Measurements from ENCODE around the gene OR10V1. TPM values are rescaled to one million over a fixed set of nuclear protein-coding genes. Genes with fewer than 3 reads are reported as not detected.
"Not testable (repeated sequence)": the region's sequence is repeated elsewhere in the genome, so short reads cannot be mapped to it uniquely, and the experiment has no call there.

The OR10V1 gene
- total RNA-seq, 1 experiment from 2014 or later: not detected

GRCh38 chr11:59700157-59700556 lies 13.5 kb downstream of the OR10V1 start:
- intact Hi-C loops (cut with micrococcal nuclease; ENCODE audit: unreplicated experiment); H3K27me3 Mint-ChIP-seq (ENCODE audit: insufficient read depth, unreplicated experiment); POLR2A ChIA-PET; H3K36me3 Mint-ChIP-seq (ENCODE audit: insufficient read depth, unreplicated experiment); H3K27me3 ChIP-seq (replicated peaks; ENCODE audit: control insufficient read depth, insufficient read depth, low read length); H3K27ac Mint-ChIP-seq (ENCODE audit: unreplicated experiment); H3K36me3 ChIP-seq (ENCODE audit: control insufficient read depth, insufficient read depth, low read length); BruUV-seq (replicated peaks); DNase-seq; H3K4me3 Mint-ChIP-seq (ENCODE audit: unreplicated experiment); CTCF ChIA-PET; H3K4me3 ChIP-seq (ENCODE audit: low read depth, low read length): not testable (repeated sequence)
- peaks cover 44% of the 10 kb centered on the region for H3K9me3 Mint-ChIP-seq (ENCODE audit: unreplicated experiment)
- peaks cover 17% of the 10 kb centered on the region for H3K4me1 Mint-ChIP-seq (ENCODE audit: low read depth, unreplicated experiment)
- H3K9me3 ChIP-seq: peaks cover 35% of the 10 kb centered on the region
- peaks cover 19% of the 10 kb centered on the region for H3K4me1 ChIP-seq

- H3K27me3 Mint-ChIP-seq (ENCODE audit: insufficient read depth, unreplicated experiment): no peaks in the 10 kb centered on the region
- H3K9me3 Mint-ChIP-seq (ENCODE audit: unreplicated experiment): peaks cover 40% of the 10 kb centered on the region
- Histone ChIP-seq H3K4me3 (ENCODE audit: low read depth, low read length) (no peak overlapping the region), H3K27me3 (replicated peaks; ENCODE audit: control insufficient read depth, insufficient read depth, low read length) (no peaks in the 10 kb centered on the region), H3K36me3 (ENCODE audit: control insufficient read depth, insufficient read depth, low read length) (no peaks in the 10 kb centered on the region), H3K4me1 (peaks cover 4% of the 10 kb centered on the region; the same call in 1 of the 2 replicates), H3K9me3 (peaks cover 24% of the 10 kb centered on the region)
- TF ChIP-seq, protein P1, sequence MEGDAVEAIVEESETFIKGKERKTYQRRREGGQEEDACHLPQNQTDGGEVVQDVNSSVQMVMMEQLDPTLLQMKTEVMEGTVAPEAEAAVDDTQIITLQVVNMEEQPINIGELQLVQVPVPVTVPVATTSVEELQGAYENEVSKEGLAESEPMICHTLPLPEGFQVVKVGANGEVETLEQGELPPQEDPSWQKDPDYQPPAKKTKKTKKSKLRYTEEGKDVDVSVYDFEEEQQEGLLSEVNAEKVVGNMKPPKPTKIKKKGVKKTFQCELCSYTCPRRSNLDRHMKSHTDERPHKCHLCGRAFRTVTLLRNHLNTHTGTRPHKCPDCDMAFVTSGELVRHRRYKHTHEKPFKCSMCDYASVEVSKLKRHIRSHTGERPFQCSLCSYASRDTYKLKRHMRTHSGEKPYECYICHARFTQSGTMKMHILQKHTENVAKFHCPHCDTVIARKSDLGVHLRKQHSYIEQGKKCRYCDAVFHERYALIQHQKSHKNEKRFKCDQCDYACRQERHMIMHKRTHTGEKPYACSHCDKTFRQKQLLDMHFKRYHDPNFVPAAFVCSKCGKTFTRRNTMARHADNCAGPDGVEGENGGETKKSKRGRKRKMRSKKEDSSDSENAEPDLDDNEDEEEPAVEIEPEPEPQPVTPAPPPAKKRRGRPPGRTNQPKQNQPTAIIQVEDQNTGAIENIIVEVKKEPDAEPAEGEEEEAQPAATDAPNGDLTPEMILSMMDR (IDR thresholded peaks at IDR 0.05; ENCODE audit: insufficient read depth in 1 of 2, low read depth in 1 of 2, low read length in 1 of 2, severe bottlenecking in 1 of 2, unreplicated experiment in 1 of 2): no peak
- DNase-seq: no peak
- H3K27ac Mint-ChIP-seq (ENCODE audit: unreplicated experiment): no peak overlapping the region
- CTCF ChIA-PET: no interaction called here
- BruUV-seq (replicated peaks): no TSS peak
- H3K36me3 Mint-ChIP-seq (ENCODE audit: insufficient read depth, unreplicated experiment): peaks cover 6% of the 10 kb centered on the region
- POLR2A ChIA-PET: no interaction called here
- H3K4me1 Mint-ChIP-seq (ENCODE audit: low read depth, unreplicated experiment): peaks cover 7% of the 10 kb centered on the region
- intact Hi-C loops (cut with micrococcal nuclease; ENCODE audit: unreplicated experiment): no loop called here
- no peak overlapping the region for H3K4me3 Mint-ChIP-seq (ENCODE audit: unreplicated experiment)
These were observed 15.1 kb downstream of the OR10V1 start for GRCh38 chr11:59698506-59698905.

DNA sequence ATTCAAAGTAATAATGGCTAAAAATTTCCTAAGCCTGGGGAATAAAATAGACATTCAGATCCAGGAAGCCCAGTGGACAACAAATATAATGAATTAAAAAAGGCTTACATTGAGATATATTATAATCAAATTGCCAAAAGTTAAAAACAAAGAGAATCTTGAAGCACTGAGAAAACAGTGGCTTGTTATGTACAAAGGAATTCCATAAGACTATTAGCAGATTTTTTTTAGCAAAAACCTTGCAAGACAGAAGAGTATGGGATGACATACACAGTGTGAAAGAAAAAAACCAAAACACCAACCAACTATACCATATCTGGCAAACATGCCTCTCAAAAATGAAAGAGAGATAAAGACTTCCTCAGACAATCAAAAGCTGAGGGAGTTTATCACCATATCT lies 20.7 kb downstream of the OR10V1 start:
- no peaks in the 10 kb centered on the region for H3K27me3 ChIP-seq (replicated peaks; ENCODE audit: control insufficient read depth, insufficient read depth, low read length)
- peaks cover 4% of the 10 kb centered on the region; the same call in 1 of the 2 replicates for H3K4me1 ChIP-seq
- H3K4me1 Mint-ChIP-seq (ENCODE audit: low read depth, unreplicated experiment): no peaks in the 10 kb centered on the region
- H3K27me3 Mint-ChIP-seq (ENCODE audit: insufficient read depth, unreplicated experiment): no peaks in the 10 kb centered on the region
- no peak overlapping the region for H3K4me3 ChIP-seq (ENCODE audit: low read depth, low read length)
- H3K9me3 Mint-ChIP-seq (ENCODE audit: unreplicated experiment): peaks cover 60% of the 10 kb centered on the region
- DNase-seq: no peak
- no TSS peak for BruUV-seq (replicated peaks)
- H3K36me3 Mint-ChIP-seq (ENCODE audit: insufficient read depth, unreplicated experiment): no peaks in the 10 kb centered on the region
- intact Hi-C loops (cut with micrococcal nuclease; ENCODE audit: unreplicated experiment): no loop called here
- H3K27ac Mint-ChIP-seq (ENCODE audit: unreplicated experiment): no peak overlapping the region
- no peak overlapping the region for H3K4me3 Mint-ChIP-seq (ENCODE audit: unreplicated experiment)
- TF ChIP-seq, protein P1 (IDR thresholded peaks at IDR 0.05; ENCODE audit: insufficient read depth in 1 of 2, low read depth in 1 of 2, low read length in 1 of 2, severe bottlenecking in 1 of 2, unreplicated experiment in 1 of 2): no peak
- peaks cover 19% of the 10 kb centered on the region for H3K9me3 ChIP-seq
- POLR2A ChIA-PET: no interaction called here
- H3K36me3 ChIP-seq (ENCODE audit: control insufficient read depth, insufficient read depth, low read length): no peaks in the 10 kb centered on the region
- CTCF ChIA-PET: no interaction called here

DNA sequence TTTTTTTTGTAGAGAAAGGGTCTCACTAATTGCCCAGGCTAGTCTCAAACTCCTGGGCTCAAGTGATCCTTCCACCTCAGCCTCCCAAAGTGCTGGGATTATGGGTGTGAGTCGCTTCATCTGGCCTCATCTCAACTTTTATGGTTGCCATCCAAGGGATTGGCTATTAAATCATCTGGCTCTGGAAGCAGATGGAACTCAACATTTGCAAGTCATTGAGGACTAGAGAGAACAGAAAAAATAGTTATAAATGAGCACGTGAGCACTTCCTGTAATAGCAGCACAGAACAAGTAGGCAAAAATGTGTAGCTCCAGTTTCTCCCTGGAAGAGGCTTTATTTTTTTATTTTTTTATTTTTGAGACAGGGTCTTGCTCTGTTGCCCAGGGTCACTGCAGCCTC lies 22.5 kb downstream of the OR10V1 start:
- DNase-seq: no peak
- Mint-ChIP-seq H3K4me1 (ENCODE audit: low read depth, unreplicated experiment) (no peaks in the 10 kb centered on the region), H3K9me3 (ENCODE audit: unreplicated experiment) (peaks cover 46% of the 10 kb centered on the region), H3K27me3 (ENCODE audit: insufficient read depth, unreplicated experiment) (no peaks in the 10 kb centered on the region), H3K27ac (ENCODE audit: unreplicated experiment) (no peak overlapping the region), H3K4me3 (ENCODE audit: unreplicated experiment) (no peak overlapping the region), H3K36me3 (ENCODE audit: insufficient read depth, unreplicated experiment) (no peaks in the 10 kb centered on the region)
- Histone ChIP-seq H3K27me3 (replicated peaks; ENCODE audit: control insufficient read depth, insufficient read depth, low read length) (no peaks in the 10 kb centered on the region), H3K9me3 (peaks cover 19% of the 10 kb centered on the region), H3K36me3 (ENCODE audit: control insufficient read depth, insufficient read depth, low read length) (no peaks in the 10 kb centered on the region), H3K4me1 (peaks cover 4% of the 10 kb centered on the region; the same call in 1 of the 2 replicates), H3K4me3 (ENCODE audit: low read depth, low read length) (no peak overlapping the region)
- ChIA-PET CTCF (no interaction called here), POLR2A (no interaction called here)
- BruUV-seq (replicated peaks): no TSS peak
- TF ChIP-seq, protein P1 (IDR thresholded peaks at IDR 0.05; ENCODE audit: insufficient read depth in 1 of 2, low read depth in 1 of 2, low read length in 1 of 2, severe bottlenecking in 1 of 2, unreplicated experiment in 1 of 2): no peak
- intact Hi-C loops (cut with micrococcal nuclease; ENCODE audit: unreplicated experiment): no loop called here
